ENCODE results near the gene EXT2. TPM values are rescaled to one million over a fixed set of nuclear protein-coding genes. Genes with fewer than 3 reads are reported as not detected.

The EXT2 gene
- polyA plus RNA-seq, 1 of the 3 experiments (the other 2 are of a cell fraction) = 92.9 TPM

Other genes with a start within 250 kb of the EXT2 start
- 27.0 and 34.2 TPM in 2 replicates for gene ALKBH3, start 214.8 kb upstream of the EXT2 start, polyA plus RNA-seq (2012; rRNA removed)
- gene C11orf96, start 153.0 kb upstream of the EXT2 start, polyA plus RNA-seq (2012; rRNA removed) = 11.1 and 18.0 TPM in 2 replicates
- not detected in 2 replicates for gene ACCSL, start 47.7 kb upstream of the EXT2 start, polyA plus RNA-seq (2012; rRNA removed)
- gene ACCS, start 29.4 kb upstream of the EXT2 start, polyA plus RNA-seq (2012; rRNA removed) = 28.5 and 36.9 TPM in 2 replicates
- gene ALX4, start 214.5 kb downstream of the EXT2 start, polyA plus RNA-seq (2012; rRNA removed) = under 0.01 TPM in 1 of 2 replicates, not detected in the other